ENCODE data around the gene ATOH8.

Gene ATOH8

DNA sequence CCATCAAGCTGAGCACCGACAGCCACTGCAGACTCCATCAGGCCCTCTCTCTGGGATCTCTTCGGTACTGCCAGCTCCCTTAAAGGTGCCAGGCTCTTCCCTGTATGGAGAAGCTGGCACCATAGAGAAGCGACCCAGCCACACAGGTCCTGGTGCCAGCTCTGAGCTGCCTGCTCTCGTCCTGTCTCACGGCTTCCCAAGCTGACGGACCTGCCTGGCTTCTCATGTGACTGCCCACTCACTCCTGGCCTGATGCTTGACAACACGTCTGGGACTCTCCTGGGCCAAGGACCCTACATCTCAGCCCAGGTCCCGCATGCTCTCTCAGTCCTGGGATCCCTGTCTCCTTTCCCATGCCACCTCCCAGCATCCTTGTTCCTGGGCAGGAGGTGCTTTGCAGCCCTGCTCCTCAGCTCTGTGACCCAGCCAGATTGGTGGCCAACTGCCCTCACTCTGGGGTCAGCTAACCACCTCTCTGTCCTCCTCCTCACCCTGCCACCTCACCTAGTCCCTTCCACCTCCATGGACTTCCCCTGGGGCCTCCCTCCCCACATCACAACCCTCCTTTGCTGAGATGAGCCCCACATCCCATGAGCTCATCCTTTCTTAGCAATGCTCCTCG is 12.5 kb upstream of the ATOH8 start:
- H3K27ac ChIP-seq, result peak overlapping the region; percentile 65; the same call in 1 of the 2 replicates
- H3K36me3 ChIP-seq, result no peaks in the 10 kb centered on the region
- no peak for DNase-seq
- no peaks in the 10 kb centered on the region for H3K27me3 ChIP-seq (ENCODE audit: insufficient read depth, low read depth, severe bottlenecking)
- TF ChIP-seq CTCF (IDR thresholded peaks at IDR 0.05; ENCODE audit: low read depth, low read length), result no peak
- peaks cover 4% of the 10 kb centered on the region for H3K9me3 ChIP-seq (ENCODE audit: severe bottlenecking)
- no peak overlapping the region for H3K4me3 ChIP-seq (ENCODE audit: low read depth, low read length)

- H3K36me3 ChIP-seq, result no peaks in the 10 kb centered on the region
- no peaks in the 10 kb centered on the region for H3K27me3 ChIP-seq (ENCODE audit: insufficient read depth, low read depth, severe bottlenecking)
- TF ChIP-seq CTCF (IDR thresholded peaks at IDR 0.05; ENCODE audit: low read depth, low read length), result no peak
- H3K9me3 ChIP-seq (ENCODE audit: severe bottlenecking), result peaks cover 4% of the 10 kb centered on the region
- H3K27ac ChIP-seq, result peak overlapping the region; percentile 65
- H3K4me3 ChIP-seq (ENCODE audit: low read depth, low read length), result no peak overlapping the region
- DNase-seq, result peak; percentile 53
Observed at GRCh38 chr2:85741833-85742455, 11.8 kb upstream of the ATOH8 start.

DNA sequence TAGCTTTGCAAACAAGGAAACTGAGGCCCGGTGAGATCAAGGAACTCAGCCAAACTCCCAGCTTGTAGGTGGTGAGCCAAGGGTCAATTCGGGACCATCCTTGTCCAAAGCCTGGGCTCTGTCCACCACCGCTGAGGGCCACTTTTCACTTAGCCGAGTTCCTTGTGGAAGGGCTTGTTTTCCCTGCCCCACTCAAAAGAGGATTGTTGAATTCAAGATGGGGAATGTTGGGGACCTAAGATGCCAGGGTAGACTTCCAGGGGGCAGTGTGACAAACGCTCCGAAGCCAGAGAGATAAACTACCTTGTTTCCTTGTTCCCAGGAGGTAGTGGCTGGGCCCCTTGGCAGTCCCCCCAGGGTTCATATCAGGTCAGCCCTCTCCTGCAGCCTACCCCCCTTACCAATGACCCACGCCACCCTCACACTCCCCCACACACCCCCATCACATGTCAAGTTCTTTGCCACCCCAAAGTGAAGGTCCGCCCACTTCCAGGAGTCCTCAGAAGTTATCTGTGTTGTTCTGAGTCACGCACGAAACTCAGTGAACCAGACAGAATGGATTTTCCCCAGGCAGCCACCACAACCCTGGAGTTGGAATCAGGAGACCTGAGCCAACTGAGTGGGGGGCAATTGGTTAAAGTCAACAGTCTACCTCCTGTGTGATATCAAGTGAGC is 10.3 kb upstream of the ATOH8 start:
- peak overlapping the region; percentile 46 for H3K27ac ChIP-seq
- peaks cover 4% of the 10 kb centered on the region for H3K9me3 ChIP-seq (ENCODE audit: severe bottlenecking)
- H3K36me3 ChIP-seq, result no peaks in the 10 kb centered on the region
- no peak for TF ChIP-seq CTCF (IDR thresholded peaks at IDR 0.05; ENCODE audit: low read depth, low read length)
- DNase-seq, result no peak
- H3K4me3 ChIP-seq (ENCODE audit: low read depth, low read length), result no peak overlapping the region
- no peaks in the 10 kb centered on the region for H3K27me3 ChIP-seq (ENCODE audit: insufficient read depth, low read depth, severe bottlenecking)

- TF ChIP-seq CTCF (IDR thresholded peaks at IDR 0.05; ENCODE audit: low read depth, low read length), result no peak
- Histone ChIP-seq H3K27me3 (ENCODE audit: insufficient read depth, low read depth, severe bottlenecking) (no peaks in the 10 kb centered on the region), H3K9me3 (ENCODE audit: severe bottlenecking) (peaks cover 4% of the 10 kb centered on the region), H3K27ac (no peak overlapping the region), H3K36me3 (no peaks in the 10 kb centered on the region), H3K4me3 (ENCODE audit: low read depth, low read length) (no peak overlapping the region)
- DNase-seq, result no peak
Observed at GRCh38 chr2:85744055-85744454, 9.7 kb upstream of the ATOH8 start.

DNA sequence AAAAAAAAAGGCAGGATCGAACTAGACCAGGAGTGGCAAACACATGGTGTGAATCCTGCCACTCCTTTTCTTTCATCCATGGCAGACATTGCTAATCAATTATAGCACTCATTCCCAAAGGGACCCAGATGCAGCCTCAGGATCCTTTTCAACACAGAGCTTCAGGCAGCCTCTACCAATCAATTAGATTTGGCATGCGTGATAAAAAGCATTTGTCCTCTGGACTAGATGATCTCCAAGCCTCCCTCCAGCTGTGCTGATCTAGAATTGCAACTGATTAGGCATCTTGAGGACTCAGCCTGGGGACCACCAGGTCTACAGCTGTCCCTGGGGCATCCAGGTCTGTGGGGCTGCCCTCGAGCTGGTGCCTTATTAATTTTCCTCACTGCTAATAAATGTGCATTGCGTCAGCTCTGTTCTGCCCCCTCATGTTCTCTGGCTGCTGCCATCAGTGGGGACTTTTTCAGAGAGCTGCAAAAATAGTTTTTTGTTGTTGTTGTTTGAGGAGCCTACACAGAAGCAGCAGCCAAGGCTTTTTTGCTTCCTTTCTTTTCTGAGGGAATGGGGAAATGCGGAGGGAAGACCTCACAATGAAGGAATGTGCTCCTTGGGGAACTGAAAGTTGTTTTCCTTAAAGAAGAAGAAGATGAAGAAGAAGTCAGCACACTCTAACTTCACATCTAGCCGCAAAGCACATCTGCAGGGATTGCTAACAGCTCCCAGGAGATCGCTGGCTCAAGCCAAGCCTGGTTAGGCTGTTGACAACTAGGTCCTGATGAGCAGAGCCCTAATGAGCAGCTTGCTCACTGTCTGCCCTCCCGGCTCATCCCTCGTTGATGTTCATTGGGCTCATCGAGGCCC is 8.8 kb upstream of the ATOH8 start:
- no peak overlapping the region for H3K27ac ChIP-seq
- H3K4me3 ChIP-seq (ENCODE audit: low read depth, low read length), result peak overlapping the region; percentile 19
- TF ChIP-seq CTCF (IDR thresholded peaks at IDR 0.05; ENCODE audit: low read depth, low read length), result no peak
- no peaks in the 10 kb centered on the region for H3K36me3 ChIP-seq
- H3K27me3 ChIP-seq (ENCODE audit: insufficient read depth, low read depth, severe bottlenecking), result no peaks in the 10 kb centered on the region
- no peak for DNase-seq
- H3K9me3 ChIP-seq (ENCODE audit: severe bottlenecking), result no peaks in the 10 kb centered on the region

Measured in WERI-Rb-1 (cell line).